NCI-H1436 treated with DMSO at 0.1 percent for 48 hours (cell line): ENCODE measurements around the gene NCS1.
"Not testable (repeated sequence)": the region's sequence is repeated elsewhere in the genome, so short reads cannot be mapped to it uniquely, and the experiment has no call there.

Source experiments
- DNase-seq: peaks from one replicate; lab custom pipeline; 2025; lab: John Stamatoyannopoulos, UW

The NCS1 gene

DNA sequence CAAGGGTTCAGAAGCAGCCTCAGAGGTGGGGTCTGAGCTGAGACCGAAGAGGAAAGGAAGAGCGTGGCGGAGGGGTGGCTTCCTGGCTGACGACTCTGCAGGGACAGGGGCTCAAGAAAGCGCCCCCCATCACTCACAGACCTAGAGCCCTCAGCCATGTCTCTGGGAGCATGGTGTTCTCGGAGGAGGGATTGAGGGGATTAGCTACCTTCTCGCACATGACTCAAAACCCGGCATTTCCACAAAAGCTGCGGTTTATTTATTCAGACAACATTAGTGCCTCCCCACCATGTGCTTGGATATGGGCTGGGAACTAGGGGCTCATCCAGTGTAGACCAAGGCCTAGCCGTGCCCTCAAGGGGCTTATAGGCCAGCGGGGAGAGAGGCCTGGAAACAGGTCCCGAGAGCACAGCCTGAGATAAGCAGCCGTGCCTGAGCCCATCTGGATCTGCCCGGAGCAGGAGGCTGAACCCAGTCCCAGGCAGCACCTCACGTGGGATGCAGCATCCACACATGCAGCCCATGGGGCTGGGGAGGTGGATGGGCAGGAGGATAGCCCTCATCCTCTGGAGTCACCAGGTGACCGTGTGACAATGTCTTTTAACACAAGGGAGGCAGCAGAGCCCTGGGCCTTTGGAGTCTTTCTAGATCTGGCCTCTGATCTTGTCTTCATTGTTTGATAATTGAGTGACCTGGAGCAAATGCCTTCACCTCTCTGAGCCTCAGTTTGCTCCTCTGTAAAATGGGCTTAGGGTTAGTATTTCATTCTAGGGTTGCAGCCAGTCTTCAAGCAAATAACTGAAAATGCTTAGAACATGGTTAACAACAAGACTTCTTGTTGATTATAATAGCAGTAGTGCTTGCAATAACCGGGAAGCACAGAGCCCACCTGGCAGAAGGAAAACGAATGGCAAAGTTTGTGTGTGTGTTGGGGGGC lies 92.5 kb downstream of the NCS1 start:
- DNase-seq = no peak

DNA sequence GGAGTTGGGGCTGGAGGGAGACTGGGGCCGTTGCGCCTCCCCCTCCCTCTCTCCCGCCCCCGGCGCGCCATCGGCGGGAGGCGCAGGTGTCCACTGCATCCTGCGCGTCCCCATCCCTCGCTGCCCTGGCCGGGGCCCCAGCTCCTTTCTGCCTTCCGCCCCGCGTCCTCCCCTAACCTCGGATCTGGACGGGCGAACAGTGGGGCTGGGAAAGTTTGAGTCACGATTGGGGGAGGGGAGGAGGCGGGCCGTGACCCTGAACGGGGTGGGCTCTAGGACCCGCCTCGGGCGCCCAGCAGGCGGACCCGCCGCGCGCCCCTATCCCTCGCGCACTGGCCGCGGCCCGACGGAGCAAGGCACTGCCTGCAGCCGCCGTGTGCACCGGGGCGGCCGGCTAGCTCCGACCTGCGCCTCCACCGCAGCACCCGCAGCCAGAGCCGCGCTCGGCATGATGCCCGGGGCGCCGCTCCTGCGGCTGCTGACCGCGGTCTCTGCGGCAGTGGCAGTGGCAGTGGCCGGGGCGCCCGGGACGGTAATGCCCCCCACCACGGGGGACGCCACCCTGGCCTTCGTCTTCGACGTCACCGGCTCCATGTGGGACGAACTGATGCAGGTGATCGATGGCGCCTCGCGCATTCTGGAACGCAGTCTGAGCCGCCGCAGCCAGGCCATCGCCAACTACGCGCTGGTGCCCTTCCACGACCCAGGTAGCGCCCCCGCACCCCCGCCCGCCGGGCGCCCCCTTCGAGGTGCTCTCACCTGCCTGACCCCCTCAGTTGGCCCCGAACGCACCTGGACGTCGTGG lies 93.4 kb downstream of the NCS1 start, which contains the start of gene HMCN2:
TSS of gene HMCN2 (plus strand) at position 330 of the 805 bp plus-strand sequence. CDS start at position 449, 119 bp downstream.
- no peak for DNase-seq

DNA sequence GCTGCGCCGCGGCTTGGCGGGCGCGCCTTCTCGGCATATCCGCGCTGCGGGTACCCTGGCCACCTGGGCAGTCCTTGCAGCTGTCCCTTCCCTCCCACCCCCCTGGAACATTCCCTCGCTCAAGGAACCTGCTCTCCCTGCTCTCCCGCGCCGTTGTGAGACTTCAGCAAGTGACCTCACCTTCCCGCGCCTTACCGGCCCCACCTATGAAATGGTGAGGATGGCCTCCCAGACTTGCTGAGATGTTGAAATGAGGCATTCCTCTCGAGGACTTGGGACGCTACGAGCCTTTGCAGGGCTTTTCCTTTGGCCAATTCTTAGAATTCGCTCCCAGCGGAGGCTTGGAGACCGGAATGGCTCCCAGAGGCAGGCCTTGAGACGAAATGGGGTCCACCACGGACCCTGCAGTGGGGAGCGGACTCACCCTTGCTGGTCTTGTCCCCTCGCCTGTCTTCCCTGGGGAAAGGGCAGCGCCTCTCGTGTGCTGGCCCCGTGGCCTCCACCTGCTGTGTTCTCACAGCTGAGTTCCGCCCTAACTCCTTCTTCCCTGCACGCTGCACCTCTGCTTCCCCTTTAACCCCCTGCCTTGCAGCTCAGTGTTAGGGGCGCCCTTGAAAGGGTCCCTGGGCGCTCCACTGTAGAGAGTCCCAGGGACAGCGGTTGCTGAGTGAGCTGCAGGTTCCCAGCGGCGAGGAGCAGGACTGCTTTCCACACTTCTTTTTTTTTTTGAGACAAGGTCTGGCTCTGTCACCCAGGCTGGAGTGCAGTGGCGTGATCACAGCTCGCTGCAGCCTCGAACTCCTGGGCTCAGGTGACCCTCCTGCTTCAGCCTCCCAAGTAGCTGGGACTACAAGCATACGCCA lies 94.3 kb downstream of the NCS1 start:
- DNase-seq = no peak

DNA sequence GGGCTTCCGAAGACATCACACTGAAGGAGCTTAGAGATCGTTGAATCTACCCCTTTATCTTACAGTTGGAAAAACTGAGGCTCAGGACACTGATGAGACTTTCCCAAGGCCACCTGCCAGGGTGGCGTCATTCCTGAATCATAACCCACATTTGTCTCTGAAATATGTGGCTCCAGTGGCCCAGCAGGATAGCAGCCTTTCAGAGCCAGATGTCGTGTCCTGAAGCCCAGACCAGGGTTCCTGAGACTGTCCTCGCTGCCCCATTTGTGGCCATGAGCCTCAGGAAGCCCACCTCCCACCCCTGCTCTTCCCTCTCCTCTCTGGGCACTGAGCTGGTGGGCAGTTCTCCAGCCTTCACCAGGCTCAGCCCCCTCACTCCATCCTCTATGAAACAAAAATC lies 95.7 kb downstream of the NCS1 start:
- no peak for DNase-seq

DNA sequence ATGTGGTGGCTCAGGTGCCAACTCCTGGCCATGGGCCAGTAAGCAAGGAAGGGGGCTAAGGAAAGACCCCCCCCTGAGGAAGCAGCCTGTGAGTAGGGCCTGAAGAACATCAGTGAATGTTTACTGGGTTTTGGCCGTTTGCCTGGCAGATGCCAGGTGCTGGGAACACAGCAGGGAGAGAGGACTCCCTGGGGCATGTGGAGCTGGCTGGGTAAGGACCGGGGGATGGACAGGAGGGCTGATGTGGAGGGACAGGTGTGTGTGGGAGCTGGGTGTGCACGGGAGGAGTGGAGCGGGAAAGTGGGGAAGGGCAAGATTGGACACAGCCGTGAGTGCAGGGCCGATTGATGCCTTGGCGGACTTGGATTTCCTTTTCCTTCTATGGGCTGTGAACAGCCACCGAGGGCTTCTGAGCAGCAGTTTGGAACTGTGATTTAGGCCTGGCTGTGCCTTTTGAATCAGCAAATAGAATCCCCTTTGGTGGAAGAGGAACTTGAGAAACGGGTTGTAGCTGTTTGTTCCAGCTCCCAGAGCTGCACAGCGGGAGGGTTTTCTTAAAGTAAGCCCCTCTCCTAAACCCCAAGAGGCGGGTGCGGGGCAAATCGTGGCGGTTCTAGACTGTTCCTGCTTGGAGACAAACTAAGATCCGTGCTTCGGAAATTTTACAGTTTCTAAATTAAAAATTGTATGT lies 96.5 kb downstream of the NCS1 start:
- DNase-seq = no peak

DNA sequence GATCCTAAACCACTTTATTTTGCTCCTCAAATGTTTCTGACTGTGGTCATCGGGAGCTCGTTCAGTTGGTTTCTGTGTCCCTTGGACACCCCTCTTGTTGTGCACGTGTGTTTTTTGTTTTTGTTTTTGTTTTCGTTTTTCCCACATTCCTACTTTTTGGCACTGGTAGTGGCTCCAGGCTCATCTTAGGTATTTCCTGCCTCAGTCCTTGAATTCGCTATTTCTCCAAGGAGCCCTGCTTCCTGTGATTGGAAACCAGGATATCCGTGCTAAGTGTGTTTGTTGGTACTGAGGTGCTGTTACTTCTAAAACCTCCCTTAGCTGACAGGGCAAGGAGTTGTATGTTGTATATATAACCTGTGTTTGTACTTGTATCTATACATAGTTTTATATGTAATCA lies 99.3 kb downstream of the NCS1 start:
- no peak for DNase-seq

DNA sequence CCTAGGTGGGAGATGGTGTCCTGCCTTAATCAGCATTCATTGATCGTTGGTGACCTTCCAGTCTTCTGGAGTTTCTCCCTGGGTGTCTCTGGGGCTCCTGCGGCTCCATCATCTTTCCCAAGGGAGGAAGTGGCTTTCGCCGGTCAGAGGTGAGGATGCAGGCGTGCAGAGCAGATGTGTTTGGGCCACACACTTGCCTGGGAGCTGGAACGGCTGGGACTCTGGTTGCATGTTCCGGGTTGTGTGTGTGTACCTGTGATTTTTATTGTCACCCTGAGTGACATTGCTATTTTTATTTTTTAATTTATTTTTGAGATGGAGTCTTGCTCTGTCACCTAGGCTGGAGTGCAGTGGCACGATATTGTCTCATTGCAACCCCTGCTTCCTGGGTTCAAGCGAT lies 103.0 kb downstream of the NCS1 start:
- DNase-seq = no peak

DNA sequence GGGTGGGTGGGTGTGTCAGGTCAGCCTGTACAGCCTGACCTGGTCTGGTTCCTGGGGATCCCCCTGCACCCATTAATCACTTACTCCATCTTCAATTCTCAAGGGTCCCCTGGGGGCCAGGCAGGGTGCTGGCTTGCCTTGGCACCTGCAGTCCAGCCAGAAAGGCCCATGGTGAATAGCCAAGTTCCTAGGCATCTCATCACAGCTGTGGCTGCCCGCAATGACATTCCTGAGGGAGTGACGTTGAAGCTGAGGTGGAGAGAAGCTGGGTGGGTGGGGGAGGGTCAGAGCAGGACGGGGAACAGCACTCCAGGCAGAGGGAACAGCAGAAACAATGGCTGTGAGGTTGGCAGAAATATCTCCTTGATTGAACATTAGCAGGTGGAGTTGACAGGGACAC lies 103.9 kb downstream of the NCS1 start:
- no peak for DNase-seq

DNA sequence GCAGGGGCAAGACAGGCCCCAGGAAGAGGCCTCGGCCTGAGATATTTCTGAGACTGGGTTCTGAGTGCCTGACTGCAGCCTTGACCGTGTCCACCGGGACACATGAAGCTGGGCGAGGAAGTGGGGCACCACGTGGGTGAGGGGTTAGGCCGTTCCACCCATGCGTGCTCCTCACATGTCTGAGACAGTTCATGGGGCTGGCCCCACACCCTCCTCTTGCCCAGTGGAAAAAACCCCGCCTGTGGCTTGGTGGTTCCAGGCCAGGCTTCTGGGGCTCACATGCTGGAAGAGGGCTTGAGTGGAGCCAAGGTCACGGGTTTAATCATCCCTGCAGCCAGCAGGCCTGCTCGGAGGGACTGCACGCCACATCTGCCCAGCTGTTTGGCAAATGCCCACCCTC lies 104.8 kb downstream of the NCS1 start:
- no peak for DNase-seq

DNA sequence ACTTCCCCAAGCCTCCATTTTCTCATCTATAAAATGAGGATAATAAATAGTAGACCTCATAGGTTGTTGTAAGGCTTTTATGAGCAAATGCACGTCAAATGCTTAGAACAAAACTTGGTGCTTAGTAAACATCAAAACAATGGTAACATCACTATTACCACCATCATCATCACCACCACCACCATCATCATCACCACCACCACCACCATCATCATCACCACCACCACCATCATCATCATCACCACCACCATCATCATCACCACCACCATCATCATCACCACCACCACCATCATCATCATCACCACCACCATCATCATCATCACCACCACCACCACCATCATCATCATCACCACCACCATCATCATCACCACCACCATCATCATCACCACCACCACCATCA lies 105.3 kb downstream of the NCS1 start:
- DNase-seq = not testable (repeated sequence)

DNA sequence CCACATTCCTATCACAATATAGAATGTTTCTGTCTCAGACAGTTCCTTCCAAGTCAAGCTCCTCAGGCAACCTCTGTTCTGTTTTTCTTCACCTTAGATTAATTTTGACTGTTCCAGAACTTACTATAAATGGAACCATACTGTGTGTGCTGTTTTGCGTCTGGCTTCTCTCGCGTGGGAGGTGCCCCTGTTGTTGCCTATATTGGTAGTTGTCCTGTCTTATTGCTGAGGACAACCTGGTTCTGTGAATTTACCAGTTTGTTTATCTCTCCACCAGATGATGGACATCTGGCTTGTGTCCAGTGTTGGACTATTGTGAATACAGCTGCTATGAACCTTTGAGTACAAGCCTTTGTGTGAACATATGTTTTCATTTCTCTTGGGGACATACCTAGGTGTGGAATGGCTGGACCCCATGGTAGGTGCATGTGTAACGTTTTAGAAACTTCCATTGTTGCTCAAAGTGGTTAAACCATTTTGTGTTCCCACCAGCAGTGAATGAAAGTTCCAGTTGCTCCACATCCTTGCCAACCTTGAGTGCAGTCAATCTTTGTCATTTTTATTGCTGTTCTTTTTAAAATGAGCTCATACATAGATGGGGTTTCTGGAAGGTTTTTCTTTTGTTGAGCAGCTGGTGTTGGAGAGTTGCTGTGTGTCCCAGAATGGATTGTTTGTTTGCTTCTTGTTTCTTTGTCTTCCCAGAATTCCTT lies 111.5 kb downstream of the NCS1 start:
- DNase-seq = no peak

DNA sequence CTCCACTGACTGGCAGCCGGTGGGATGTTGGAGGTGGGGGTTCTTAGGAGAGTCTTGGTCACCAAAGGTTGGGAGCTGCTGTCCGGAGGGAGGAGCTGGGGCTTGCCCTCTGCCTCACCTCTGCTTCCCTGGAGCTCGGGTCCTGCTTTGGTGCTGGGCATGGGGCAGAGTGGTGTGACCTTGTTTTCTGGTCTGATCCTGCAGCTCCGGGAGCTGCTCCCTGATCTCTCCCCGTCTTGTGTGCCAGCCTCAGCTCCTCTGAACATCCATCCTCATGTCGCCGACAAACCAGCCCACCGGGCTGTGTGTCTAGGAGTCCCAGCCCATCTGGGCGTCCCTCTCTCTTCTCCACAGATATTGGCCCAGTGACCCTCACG lies 112.0 kb downstream of the NCS1 start:
- DNase-seq = no peak

DNA sequence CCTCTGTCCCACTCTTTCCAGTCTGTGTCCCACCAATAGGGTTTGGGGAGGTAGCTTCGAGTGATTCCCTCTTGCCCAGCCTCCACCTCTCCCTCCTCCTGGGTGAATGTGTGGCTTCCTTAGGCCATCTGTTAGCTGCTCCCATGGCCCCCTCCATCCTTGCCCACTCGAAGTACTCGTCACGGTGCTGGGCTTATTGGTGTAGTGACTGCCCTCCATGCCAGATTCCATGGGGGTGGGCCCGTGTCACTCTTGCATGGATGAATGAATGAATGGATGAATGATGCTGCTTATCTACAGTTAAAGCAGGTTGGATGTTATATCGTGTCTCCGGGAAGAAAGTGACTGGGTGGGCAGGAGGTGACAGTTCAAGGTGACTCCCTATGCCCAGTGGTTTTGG lies 112.5 kb downstream of the NCS1 start:
- DNase-seq = no peak

DNA sequence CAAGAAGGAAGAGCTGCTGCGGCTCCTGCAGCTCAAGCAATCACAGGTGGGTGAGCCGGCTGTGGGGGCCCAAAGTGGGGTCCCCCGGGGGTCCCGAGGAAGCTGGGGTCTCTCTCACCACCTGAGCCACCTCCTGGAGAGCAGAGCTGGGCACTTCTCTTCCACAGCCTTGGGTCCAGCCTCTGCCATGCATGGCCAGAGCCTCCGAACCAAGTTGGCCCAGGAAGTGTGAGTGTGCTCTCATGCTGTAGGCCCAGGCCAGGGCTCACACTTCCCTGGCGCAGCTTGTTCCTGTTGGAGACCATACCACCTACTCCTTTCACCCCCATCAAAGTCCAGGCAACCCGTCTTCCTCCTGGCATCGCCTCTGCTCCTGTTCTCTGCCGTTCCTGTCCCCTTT lies 113.1 kb downstream of the NCS1 start:
- DNase-seq = no peak

DNA sequence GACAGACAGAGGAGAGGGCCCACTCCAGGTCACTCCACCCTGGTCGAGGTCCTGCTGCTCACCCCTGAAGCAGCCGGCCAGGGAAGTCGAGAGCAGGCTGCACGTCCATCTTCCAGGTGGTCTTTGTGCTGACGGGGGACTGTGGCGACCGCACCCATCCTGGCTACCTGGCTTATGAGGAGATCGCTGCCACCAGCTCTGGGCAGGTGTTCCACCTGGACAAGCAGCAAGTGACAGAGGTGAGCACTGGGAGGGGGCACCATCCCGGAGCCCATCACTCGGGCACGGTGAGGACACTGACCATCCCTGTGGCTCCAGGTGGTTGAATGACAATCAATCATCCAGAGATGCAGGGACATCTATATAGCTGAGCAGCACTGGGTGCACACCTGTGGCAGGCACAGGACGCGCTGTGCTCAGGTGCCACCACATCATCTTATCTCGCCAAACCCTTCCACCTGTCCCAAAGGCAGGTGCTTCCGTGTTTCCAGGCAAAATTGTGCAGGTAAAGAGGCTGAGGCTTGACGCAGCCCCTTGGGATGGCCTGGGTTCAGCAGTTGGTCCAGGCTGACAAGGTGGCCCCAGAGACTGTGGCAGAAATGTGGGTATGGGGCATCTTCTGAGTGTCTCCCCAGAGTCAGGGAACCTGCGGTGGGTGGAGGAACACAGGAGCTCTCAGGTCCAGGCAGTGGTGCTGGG lies 114.0 kb downstream of the NCS1 start:
- no peak for DNase-seq
